SU-DHL-6 (cell line): ENCODE results near the gene F8A3.
"Not testable (repeated sequence)": the region's sequence is repeated elsewhere in the genome, so short reads cannot be mapped to it uniquely, and the experiment has no call there.

Experiments
- CTCF ChIP-seq: fragments of 200-600 bp; sonication (generic); IDR thresholded peaks from one replicate; pipeline ENCODE4 v1.5.1; 2017; ENCODE audit warnings: antibody characterized with exemption, mild to moderate bottlenecking, low read length, moderate library complexity; ENCODE audit not compliant: insufficient read depth, poor library complexity, severe bottlenecking
- EZH2phosphoT487 ChIP-seq: fragments of 200-600 bp; sonication (generic), shearing (Covaris generic); conservative IDR thresholded peaks from 2 replicates; pipeline ENCODE4 v1.6.1; 2018; ENCODE audit warnings: mild to moderate bottlenecking, antibody characterized with exemption, low read length, moderate library complexity, mixed read lengths

GRCh38 chrX:155460501-155460900 is 2.1 kb upstream of the F8A3 start:
- not testable (repeated sequence) for TF ChIP-seq CTCF, EZH2phosphoT487
